ENCODE data around the gene OR13C4.

OR13C4 gene

GRCh38 chr9:104527109-104527508 lies at the start of gene OR13C4:
TSS of gene OR13C4 (minus strand) at chr9:104527209. CDS start at chr9:104527209, 0 bp downstream.
- TF ChIP-seq CTCF (IDR thresholded peaks at IDR 0.05; ENCODE audit: extremely low read depth, missing control alignments) = no peak
- DNase-seq (ENCODE audit: low spot score) = no peak

GRCh38 chr9:104575456-104575855 lies 48.4 kb upstream of the OR13C4 start:
- no peak for DNase-seq (ENCODE audit: low spot score)
- no peak for TF ChIP-seq CTCF (IDR thresholded peaks at IDR 0.05; ENCODE audit: extremely low read depth, missing control alignments)

- TF ChIP-seq CTCF (IDR thresholded peaks at IDR 0.05; ENCODE audit: extremely low read depth, missing control alignments) = no peak
- DNase-seq (ENCODE audit: low spot score) = no peak
These were observed 45.6 kb upstream of the OR13C4 start for GRCh38 chr9:104572612-104573011.

- TF ChIP-seq CTCF (IDR thresholded peaks at IDR 0.05; ENCODE audit: extremely low read depth, missing control alignments) = no peak
- DNase-seq (ENCODE audit: low spot score) = no peak
These were observed 41.9 kb upstream of the OR13C4 start, which contains the start of gene OR13C8 for GRCh38 chr9:104568868-104569267. TSS of gene OR13C8 (plus strand) at chr9:104569168. CDS start at chr9:104569168, 0 bp downstream.

GRCh38 chr9:104564358-104564757 lies 37.3 kb upstream of the OR13C4 start:
- no peak for DNase-seq (ENCODE audit: low spot score)
- TF ChIP-seq CTCF (IDR thresholded peaks at IDR 0.05; ENCODE audit: extremely low read depth, missing control alignments) = no peak

- no peak for DNase-seq (ENCODE audit: low spot score)
- TF ChIP-seq CTCF (IDR thresholded peaks at IDR 0.05; ENCODE audit: extremely low read depth, missing control alignments) = no peak
These were observed 30.0 kb upstream of the OR13C4 start for GRCh38 chr9:104556830-104557634.

GRCh38 chr9:104555521-104555920 lies 28.5 kb upstream of the OR13C4 start:
- no peak for DNase-seq (ENCODE audit: low spot score)
- no peak for TF ChIP-seq CTCF (IDR thresholded peaks at IDR 0.05; ENCODE audit: extremely low read depth, missing control alignments)

Measured in GM20000 (cell line).